ENCODE results near the gene PPP2R5D. TPM values are rescaled to one million over a fixed set of nuclear protein-coding genes. Genes with fewer than 3 reads are reported as not detected.

The PPP2R5D gene
- total RNA-seq (2022; extraction: Qiagen RNA extraction; ENCODE audit: low read depth) = 22.6 to 28.0 TPM (median 26.5 TPM) in 5 replicates

DNA sequence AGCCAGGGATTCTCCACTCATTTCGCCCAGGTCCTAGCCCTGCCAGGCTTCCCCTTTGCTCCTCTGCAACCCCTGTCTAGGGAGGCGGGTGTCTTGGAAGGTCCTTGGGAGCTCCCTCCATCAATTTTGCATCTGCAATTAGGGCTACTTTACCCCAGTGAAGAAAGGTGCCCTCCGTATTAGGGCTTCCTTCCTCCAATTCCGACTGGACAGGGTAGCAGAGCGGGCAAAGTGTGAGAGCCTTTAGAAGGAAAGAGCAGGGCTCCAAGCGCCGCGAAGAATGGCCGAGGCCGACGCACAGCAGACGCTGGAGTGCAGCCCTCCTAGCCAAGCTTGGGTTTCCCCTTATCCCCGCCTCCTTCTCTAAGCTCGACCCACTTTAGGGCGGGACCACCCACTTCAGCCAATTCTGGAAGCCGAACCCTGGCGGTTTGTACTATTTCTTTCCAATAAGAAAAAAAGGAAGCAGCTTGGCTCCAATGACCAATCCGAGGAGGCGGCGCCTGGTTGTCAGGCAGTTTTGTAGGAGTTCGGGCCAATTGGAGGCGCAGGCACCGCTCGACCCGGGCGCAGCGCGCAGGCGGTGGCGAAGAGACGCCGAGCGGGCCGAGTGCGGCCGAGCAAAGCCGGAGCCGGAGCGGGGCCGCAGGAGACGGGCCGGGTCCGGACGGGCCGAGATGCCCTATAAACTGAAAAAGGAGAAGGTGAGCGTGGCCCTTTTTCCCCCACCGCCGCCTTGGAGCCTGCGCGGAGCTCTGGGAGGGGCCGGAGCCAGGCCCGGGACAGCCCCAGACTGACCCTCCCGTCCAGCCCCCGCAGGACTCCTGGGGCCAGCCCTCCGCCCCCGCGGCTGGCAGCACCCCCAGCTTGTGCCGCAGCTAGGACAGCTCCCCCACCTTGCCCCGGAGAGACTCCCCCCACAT is at the start of gene PPP2R5D:
PPP2R5D (plus strand) TSS at position 570 of the 923 bp plus-strand sequence; CDS start at position 678, 108 bp downstream.

DNA sequence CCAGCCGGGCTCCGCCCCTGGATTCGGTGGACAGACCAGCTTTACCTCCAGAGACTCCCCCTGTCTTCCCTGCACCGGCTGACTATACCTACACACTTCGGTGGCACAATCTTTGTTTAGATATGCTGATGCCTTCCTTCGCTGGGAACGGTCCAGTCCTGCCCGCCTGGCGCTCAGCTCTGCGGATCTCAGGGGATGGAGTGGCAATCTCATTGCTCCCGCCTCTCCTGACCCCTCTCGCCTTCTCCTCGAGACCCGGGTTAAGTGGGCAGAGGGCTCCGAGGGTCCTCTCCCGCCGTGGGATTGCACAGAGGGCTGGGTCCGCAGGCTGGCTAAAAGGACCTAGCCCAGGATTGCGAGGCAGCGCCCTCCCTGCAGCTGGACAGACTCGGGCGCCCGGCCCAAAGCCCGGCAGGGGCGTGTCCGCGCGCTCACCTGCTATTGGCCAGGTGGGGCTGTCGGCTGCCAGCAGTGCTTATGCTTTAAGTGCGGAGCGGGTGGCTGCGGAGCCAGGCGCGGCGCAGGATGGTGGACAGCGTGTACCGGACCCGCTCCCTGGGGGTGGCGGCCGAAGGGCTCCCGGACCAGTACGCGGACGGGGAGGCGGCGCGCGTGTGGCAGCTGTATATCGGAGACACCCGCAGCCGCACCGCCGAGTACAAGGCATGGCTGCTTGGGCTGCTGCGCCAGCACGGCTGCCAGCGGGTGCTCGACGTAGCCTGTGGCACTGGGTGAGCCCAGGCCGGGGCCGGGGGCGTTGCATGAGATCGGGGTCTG is 23.9 kb upstream of the PPP2R5D start, which contains the start of gene GNMT:
GNMT (plus strand) TSS at position 512 of the 777 bp plus-strand sequence; CDS start at position 526, 14 bp downstream.

DNA sequence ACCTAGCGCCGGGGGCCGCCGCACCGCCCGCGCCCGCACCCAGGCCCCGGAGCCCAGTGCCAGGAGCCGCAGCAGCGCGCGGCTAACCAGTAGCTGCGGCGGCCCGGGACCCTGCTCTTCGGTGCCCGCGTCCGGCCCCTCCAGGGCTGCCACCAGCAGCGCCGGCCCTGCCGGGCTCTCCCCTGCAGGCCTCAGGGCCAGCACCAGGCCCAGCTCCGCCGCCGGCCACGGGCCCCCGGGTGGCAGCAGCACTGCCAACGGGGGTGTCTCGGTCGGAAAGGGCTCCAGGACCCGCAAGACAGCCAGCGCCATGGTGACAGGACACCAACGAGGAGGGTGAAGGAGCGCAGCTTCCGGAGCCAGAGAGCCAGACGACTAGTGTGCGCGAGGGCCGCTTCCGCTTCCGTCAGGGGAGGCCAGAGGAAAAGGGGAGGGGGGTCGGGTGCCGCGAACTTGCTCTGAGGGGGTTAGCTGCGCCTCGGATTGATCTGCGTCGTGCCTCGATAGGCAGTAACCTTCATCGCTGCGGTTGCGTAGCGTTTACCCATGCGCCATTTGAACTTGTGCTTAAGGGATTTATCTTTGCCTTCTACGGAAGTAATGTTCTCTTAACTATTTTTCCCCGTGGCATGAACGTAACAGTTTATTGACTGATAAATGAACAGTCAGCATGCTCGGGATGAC is 5.4 kb upstream of the PPP2R5D start, which contains the start of gene PEX6:
PEX6 (minus strand) TSS at position 343 of the 684 bp plus-strand sequence; CDS start at position 312, 31 bp downstream.

DNA sequence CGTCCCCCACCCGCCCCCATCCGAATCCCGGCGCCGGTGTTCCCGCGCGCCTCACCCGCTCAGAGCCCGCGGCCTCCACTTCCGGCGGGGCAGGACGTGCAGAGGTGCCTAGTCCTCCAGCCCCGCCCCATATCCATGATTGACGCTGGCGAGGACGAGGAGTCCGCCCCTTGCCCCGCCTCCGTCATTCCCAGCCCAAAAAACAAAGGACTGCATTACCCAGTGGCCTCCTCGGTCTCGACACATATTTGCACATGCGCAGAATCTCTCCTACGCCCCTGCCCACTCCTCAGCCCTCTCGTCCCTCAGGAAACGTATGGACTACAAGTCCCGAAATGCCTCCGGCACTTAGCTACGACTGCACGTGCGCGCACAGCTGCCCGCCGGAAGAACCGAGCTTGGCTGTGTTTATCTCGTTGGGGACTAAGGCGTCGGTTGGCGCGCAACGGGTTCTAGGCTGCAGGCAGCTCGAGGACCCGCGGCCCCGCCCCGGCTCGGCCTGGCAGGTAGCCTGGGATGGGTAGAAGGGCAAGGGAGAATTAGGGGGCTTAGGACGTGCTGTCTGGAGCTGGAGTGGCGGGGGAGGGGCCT is 29.6 kb downstream of the PPP2R5D start, which contains the start of the genes KLHDC3 and MEA1:
KLHDC3 (plus strand) TSS at position 407 of the 591 bp plus-strand sequence. CDS start 2,944 bp downstream, outside the sequence.
MEA1 (minus strand) TSS at position 104 of the 591 bp plus-strand sequence. CDS start 133 bp downstream, outside the sequence.

GRCh38 chr6:43021270-43022047 is 37.1 kb downstream of the PPP2R5D start, which contains the start of gene RRP36:
TSS of gene RRP36 (plus strand) at chr6:43021623. CDS start at chr6:43021655, 32 bp downstream.

GRCh38 chr6:43053545-43054205 is 69.3 kb downstream of the PPP2R5D start, which contains the start of gene CUL7:
TSS of gene CUL7 (minus strand) at chr6:43053851. CDS start at chr6:43052788, 1,063 bp downstream.

DNA sequence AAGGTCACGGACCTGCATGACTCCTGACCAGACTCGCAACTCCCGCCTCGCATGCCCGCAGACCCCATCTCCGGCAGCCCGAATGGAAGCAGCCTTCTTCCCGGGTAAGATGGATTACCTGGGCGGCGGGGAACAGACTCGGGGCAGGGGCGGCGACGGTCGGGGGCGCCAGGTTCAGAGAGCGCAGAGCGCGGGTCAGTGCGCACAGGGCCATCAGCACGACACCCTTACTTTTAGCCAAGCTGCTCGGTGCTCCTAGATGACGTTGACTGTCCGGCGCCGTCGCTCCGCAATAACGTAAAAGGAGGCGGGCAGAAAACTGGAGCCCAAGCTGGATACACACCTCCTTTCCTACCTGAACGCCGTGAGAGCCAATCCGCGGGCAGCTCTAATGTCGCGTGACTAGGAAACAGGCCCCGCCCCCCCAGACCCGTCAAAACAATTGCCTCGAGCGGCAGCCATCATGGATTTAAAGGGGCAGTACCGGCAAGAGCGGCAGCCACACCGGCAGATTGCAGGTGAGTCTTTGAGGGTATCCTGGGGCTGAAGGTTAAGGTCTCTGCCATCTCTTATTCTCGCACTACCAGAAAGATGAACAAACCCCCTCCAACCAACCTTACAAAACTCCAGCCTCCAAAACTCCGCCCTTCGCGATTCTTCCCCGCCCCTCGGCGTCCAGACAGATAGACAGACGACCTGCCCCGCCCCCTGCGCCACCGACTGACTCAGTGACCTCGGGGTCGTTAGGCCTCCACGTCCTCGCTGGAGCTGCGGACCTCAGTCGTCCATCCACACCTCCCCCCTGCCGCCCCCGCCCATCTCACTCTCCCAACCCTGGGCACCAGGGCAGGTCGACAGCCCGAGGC is 75.0 kb downstream of the PPP2R5D start, which contains the start of the genes KLC4 and MRPL2:
KLC4 (plus strand) TSS at position 464 of the 866 bp plus-strand sequence. CDS start 1,705 bp downstream, outside the sequence.
MRPL2 (minus strand) TSS at position 267 of the 866 bp plus-strand sequence; CDS start at position 214, 53 bp downstream.

Other genes with a start within 250 kb of the PPP2R5D start
- gene TBCC, start 238.5 kb upstream of the PPP2R5D start, total RNA-seq (2022; extraction: Qiagen RNA extraction; ENCODE audit: low read depth) = 15.1 to 16.6 TPM (median 15.8 TPM) in 5 replicates
- 2.2 to 3.1 TPM (median 2.9 TPM) in 5 replicates for gene BICRAL, start 202.5 kb upstream of the PPP2R5D start, total RNA-seq (2022; extraction: Qiagen RNA extraction; ENCODE audit: low read depth)
- 65.0 to 86.6 TPM (median 65.7 TPM) in 5 replicates for gene RPL7L1, start 105.0 kb upstream of the PPP2R5D start, total RNA-seq (2022; extraction: Qiagen RNA extraction; ENCODE audit: low read depth)
- not detected in 5 replicates for gene PTCRA, start 68.5 kb upstream of the PPP2R5D start, total RNA-seq (2022; extraction: Qiagen RNA extraction; ENCODE audit: low read depth)
- 35.0 to 44.6 TPM (median 40.6 TPM) in 5 replicates for gene CNPY3, start 55.1 kb upstream of the PPP2R5D start, total RNA-seq (2022; extraction: Qiagen RNA extraction; ENCODE audit: low read depth)
- gene GNMT, start 23.8 kb upstream of the PPP2R5D start, total RNA-seq (2022; extraction: Qiagen RNA extraction; ENCODE audit: low read depth) = 0.19 to 0.32 TPM in 2 of 5 replicates, not detected in the others
- gene PEX6, start 5.4 kb upstream of the PPP2R5D start, total RNA-seq (2022; extraction: Qiagen RNA extraction; ENCODE audit: low read depth) = 6.7 to 9.4 TPM (median 8.7 TPM) in 5 replicates
- 87.9 to 98.7 TPM (median 93.7 TPM) in 5 replicates for gene MEA1, start 29.4 kb downstream of the PPP2R5D start, total RNA-seq (2022; extraction: Qiagen RNA extraction; ENCODE audit: low read depth)
- 24.7 to 28.7 TPM (median 26.6 TPM) in 5 replicates for gene KLHDC3, start 29.7 kb downstream of the PPP2R5D start, total RNA-seq (2022; extraction: Qiagen RNA extraction; ENCODE audit: low read depth)
- gene RRP36, start 37.1 kb downstream of the PPP2R5D start, total RNA-seq (2022; extraction: Qiagen RNA extraction; ENCODE audit: low read depth) = 70.0 to 78.6 TPM (median 71.7 TPM) in 5 replicates
- 6.2 to 8.3 TPM (median 6.9 TPM) in 5 replicates for gene CUL7, start 69.3 kb downstream of the PPP2R5D start, total RNA-seq (2022; extraction: Qiagen RNA extraction; ENCODE audit: low read depth)
- 51.5 to 69.5 TPM (median 54.8 TPM) in 5 replicates for gene MRPL2, start 74.9 kb downstream of the PPP2R5D start, total RNA-seq (2022; extraction: Qiagen RNA extraction; ENCODE audit: low read depth)
- gene KLC4, start 75.1 kb downstream of the PPP2R5D start, total RNA-seq (2022; extraction: Qiagen RNA extraction; ENCODE audit: low read depth) = 5.1 to 8.2 TPM (median 6.4 TPM) in 5 replicates
- 3.7 to 5.3 TPM (median 4.4 TPM) in 5 replicates for gene PTK7, start 91.7 kb downstream of the PPP2R5D start, total RNA-seq (2022; extraction: Qiagen RNA extraction; ENCODE audit: low read depth)
- gene SRF, start 186.7 kb downstream of the PPP2R5D start, total RNA-seq (2022; extraction: Qiagen RNA extraction; ENCODE audit: low read depth) = 12.3 to 16.1 TPM (median 15.8 TPM) in 5 replicates
- 5.6 to 10.0 TPM (median 8.2 TPM) in 5 replicates for gene CUL9, start 197.6 kb downstream of the PPP2R5D start, total RNA-seq (2022; extraction: Qiagen RNA extraction; ENCODE audit: low read depth)
- 79.1 to 97.6 TPM (median 96.2 TPM) in 5 replicates for gene DNPH1, start 244.9 kb downstream of the PPP2R5D start, total RNA-seq (2022; extraction: Qiagen RNA extraction; ENCODE audit: low read depth)

Measured in A549 treated with GW870086 at 1 μM for 4 hours (cell line).